Measurements from ENCODE around the gene ARHGEF25.

ARHGEF25 gene

DNA sequence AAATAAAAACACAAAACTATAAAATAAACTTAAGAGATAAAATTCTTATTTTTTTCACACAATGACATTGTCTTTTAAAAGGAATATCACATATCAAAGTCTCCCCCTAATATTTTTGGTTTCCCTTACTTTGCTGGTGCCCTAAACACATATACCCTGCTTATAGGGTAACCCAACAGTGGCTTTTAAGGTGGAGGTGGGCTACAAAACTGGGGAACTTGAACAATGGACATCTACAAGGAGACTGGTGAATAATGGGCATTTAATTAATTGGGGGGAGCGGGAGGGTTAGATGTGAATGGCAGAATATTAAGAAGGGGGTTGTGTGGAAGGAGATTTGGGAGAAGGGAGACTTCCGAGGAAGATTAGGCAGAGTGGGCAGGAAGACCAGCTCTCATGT lies 12.2 kb downstream of the ARHGEF25 start:
- Histone ChIP-seq H4K20me1 (ENCODE audit: insufficient read depth) (no peaks in the 10 kb centered on the region), H3K4me2 (no peak overlapping the region), H3K4me3 (IDR thresholded peaks at IDR 0.05; ENCODE audit: insufficient read depth, low read depth, low read length) (no peak overlapping the region), H3K4me1 (ENCODE audit: low read depth, poor library complexity, severe bottlenecking) (peaks cover 5% of the 10 kb centered on the region), H3K79me2 (ENCODE audit: insufficient read depth, low read depth) (no peaks in the 10 kb centered on the region), H3K27me3 (ENCODE audit: insufficient read depth, low read depth) (peaks cover 18% of the 10 kb centered on the region), H3K27ac (no peak overlapping the region), H3K9ac (no peak overlapping the region), H2AFZ (ENCODE audit: low read depth) (no peak overlapping the region), H3K36me3 (ENCODE audit: insufficient read depth) (no peaks in the 10 kb centered on the region; the same call in 1 of the 2 replicates)
- TF ChIP-seq, protein P1, sequence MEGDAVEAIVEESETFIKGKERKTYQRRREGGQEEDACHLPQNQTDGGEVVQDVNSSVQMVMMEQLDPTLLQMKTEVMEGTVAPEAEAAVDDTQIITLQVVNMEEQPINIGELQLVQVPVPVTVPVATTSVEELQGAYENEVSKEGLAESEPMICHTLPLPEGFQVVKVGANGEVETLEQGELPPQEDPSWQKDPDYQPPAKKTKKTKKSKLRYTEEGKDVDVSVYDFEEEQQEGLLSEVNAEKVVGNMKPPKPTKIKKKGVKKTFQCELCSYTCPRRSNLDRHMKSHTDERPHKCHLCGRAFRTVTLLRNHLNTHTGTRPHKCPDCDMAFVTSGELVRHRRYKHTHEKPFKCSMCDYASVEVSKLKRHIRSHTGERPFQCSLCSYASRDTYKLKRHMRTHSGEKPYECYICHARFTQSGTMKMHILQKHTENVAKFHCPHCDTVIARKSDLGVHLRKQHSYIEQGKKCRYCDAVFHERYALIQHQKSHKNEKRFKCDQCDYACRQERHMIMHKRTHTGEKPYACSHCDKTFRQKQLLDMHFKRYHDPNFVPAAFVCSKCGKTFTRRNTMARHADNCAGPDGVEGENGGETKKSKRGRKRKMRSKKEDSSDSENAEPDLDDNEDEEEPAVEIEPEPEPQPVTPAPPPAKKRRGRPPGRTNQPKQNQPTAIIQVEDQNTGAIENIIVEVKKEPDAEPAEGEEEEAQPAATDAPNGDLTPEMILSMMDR (conservative IDR thresholded peaks at IDR 0.05; ENCODE audit: low read depth, low read length): no peak

- Histone ChIP-seq H2AFZ (ENCODE audit: low read depth) (no peak overlapping the region), H3K9ac (no peak overlapping the region), H3K4me2 (no peak overlapping the region), H4K20me1 (ENCODE audit: insufficient read depth) (no peaks in the 10 kb centered on the region), H3K79me2 (ENCODE audit: insufficient read depth, low read depth) (no peaks in the 10 kb centered on the region), H3K27me3 (ENCODE audit: insufficient read depth, low read depth) (peaks cover 18% of the 10 kb centered on the region), H3K4me3 (IDR thresholded peaks at IDR 0.05; ENCODE audit: insufficient read depth, low read depth, low read length) (no peak overlapping the region), H3K27ac (no peak overlapping the region), H3K36me3 (ENCODE audit: insufficient read depth) (no peaks in the 10 kb centered on the region; the same call in 1 of the 2 replicates), H3K4me1 (ENCODE audit: low read depth, poor library complexity, severe bottlenecking) (peaks cover 5% of the 10 kb centered on the region)
- TF ChIP-seq, protein P1 (conservative IDR thresholded peaks at IDR 0.05; ENCODE audit: low read depth, low read length): no peak
These were observed 12.7 kb downstream of the ARHGEF25 start for GRCh38 chr12:57623811-57624390.

DNA sequence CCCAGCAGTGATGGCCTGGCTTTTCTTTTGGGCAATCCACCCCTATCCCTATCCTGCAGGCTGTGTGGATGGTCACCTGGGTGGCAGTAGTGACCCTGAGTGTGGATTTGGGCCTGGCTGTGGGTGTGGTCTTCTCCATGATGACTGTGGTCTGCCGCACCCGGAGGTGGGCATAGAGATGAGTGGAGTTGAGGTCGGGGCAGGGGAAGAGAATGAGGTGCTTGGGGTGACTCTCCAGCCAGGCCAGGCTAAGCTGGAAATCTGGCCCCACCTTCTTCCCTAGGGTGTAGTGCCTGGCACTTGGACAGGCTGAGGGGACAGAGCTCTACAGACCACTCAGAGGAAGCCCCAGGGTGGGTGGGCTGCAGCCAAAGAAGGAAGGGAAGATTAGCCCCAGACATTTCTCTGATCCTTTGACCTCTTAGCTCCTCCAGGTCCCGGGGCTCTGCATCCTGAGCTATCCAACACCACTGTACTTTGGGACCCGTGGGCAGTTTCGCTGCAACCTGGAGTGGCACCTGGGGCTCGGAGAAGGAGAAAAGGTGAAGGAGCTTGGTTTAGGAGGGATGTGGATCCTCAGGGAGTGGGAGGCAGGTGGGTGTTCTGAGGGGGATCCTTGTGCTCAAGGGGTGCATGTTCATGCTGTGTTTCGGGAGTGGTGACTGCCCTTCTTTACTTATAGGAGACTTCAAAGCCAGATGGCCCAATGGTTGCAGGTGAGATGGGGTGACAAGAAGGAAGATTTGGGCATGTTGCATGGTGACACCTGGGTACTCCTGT lies 13.4 kb downstream of the ARHGEF25 start:
- H3K27me3 ChIP-seq (ENCODE audit: insufficient read depth, low read depth): peaks cover 18% of the 10 kb centered on the region
- H3K9ac ChIP-seq: no peak overlapping the region
- no peaks in the 10 kb centered on the region for H4K20me1 ChIP-seq (ENCODE audit: insufficient read depth)
- peaks cover 5% of the 10 kb centered on the region for H3K4me1 ChIP-seq (ENCODE audit: low read depth, poor library complexity, severe bottlenecking)
- no peaks in the 10 kb centered on the region for H3K79me2 ChIP-seq (ENCODE audit: insufficient read depth, low read depth)
- H3K27ac ChIP-seq: no peak overlapping the region
- H3K36me3 ChIP-seq (ENCODE audit: insufficient read depth): no peaks in the 10 kb centered on the region; the same call in 1 of the 2 replicates
- no peak overlapping the region for H3K4me3 ChIP-seq (IDR thresholded peaks at IDR 0.05; ENCODE audit: insufficient read depth, low read depth, low read length)
- TF ChIP-seq, protein P1 (conservative IDR thresholded peaks at IDR 0.05; ENCODE audit: low read depth, low read length): no peak
- H2AFZ ChIP-seq (ENCODE audit: low read depth): no peak overlapping the region
- H3K4me2 ChIP-seq: no peak overlapping the region

GRCh38 chr12:57625261-57626032 lies 14.2 kb downstream of the ARHGEF25 start:
- Histone ChIP-seq H3K27ac (no peak overlapping the region), H2AFZ (ENCODE audit: low read depth) (no peak overlapping the region), H3K79me2 (ENCODE audit: insufficient read depth, low read depth) (no peaks in the 10 kb centered on the region), H4K20me1 (ENCODE audit: insufficient read depth) (no peaks in the 10 kb centered on the region), H3K36me3 (ENCODE audit: insufficient read depth) (no peaks in the 10 kb centered on the region; the same call in 1 of the 2 replicates), H3K4me1 (ENCODE audit: low read depth, poor library complexity, severe bottlenecking) (peaks cover 5% of the 10 kb centered on the region), H3K27me3 (ENCODE audit: insufficient read depth, low read depth) (peaks cover 18% of the 10 kb centered on the region), H3K4me3 (IDR thresholded peaks at IDR 0.05; ENCODE audit: insufficient read depth, low read depth, low read length) (no peak overlapping the region), H3K4me2 (no peak overlapping the region), H3K9ac (no peak overlapping the region)
- TF ChIP-seq, protein P1 (conservative IDR thresholded peaks at IDR 0.05; ENCODE audit: low read depth, low read length): no peak
